Cerebellar cortex (tissue), 1 donor: ENCODE measurements around the gene RASL12.
"Not testable (repeated sequence)": the region's sequence is repeated elsewhere in the genome, so short reads cannot be mapped to it uniquely, and the experiment has no call there.

Experiments
- DNase-seq: peaks from one replicate; pipeline ENCODE4 v3.0.0-alpha.2; 2015; ENCODE audit warnings: low spot score

Gene RASL12, protein sequence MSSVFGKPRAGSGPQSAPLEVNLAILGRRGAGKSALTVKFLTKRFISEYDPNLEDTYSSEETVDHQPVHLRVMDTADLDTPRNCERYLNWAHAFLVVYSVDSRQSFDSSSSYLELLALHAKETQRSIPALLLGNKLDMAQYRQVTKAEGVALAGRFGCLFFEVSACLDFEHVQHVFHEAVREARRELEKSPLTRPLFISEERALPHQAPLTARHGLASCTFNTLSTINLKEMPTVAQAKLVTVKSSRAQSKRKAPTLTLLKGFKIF

DNA sequence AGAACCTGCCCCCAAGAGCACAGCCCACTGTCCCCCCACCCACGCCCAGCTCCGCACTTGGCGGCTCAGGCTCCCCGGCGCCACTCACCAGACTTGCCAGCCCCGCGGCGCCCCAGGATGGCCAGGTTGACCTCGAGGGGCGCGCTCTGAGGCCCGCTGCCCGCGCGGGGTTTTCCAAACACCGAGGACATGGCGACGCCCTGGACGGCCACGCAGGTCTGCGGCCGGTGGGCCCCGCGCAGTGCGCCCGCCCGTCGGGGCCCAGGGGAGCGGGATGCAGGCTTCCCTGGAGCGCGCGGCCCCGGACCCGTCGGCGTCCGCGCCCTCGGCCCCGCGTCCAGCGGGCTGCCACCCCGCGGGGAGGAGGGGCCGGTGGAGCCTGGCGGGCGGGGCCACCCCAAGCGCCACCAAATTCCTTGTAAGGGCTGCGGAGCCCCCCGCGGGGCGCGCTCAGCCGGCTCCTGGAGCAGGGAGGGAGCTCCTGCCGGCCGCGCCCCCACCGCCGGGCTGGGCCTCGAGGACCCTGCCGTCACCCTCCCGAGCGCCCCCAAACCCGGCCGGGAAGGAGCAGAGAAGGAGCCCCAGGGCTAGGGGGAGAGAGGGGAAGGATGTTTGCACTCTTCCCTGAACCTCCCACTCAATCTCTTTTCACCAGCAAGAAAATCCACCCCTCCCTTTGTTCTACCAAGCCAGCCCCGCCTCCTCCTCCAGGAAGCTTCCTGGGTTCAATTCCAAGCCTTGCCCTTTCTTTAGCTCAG, at the start of gene RASL12:
RASL12 (minus strand) TSS at position 347 of the 758 bp plus-strand sequence; CDS start at position 191, 156 bp downstream.
- no peak for DNase-seq

DNA sequence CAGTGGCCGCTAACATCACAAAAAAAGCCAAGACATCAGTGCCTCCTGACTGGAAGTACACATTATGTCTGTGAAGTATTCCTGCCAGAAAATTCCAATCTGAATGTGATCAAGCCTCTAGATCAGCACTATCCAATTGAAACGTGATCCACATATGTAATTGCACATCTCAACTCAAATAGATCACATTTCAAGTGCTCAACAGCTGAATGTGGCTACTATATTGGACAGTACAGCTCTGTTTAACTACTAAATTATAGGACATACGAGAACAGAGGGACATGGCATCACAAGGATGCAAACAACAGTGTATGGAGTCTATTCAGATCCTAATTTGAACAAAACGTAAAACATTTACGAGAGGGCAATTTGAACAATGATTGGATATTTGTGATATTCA, 47.8 kb upstream of the RASL12 start:
- no peak for DNase-seq

DNA sequence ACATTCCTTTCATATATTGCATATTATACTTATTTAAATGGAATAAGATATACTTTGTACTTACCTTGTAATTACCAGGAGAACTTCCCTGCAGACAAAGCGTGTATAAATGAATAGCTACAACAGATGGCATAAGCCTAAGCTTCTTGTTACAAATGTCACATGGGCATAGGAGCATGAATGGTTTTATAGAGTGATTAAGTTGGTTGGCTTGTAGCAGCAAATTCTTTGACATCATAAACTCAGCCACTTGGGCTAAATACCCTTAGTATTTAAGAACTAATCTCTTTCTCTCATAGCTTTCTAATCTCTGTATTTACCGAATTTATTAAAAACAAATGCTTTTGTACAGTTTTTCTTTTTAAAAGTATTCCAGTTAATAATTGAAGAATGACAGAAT, 47.3 kb upstream of the RASL12 start, which contains the start of gene UBAP1L:
UBAP1L (minus strand) TSS at position 115 of the 400 bp plus-strand sequence. CDS start 8,985 bp downstream, outside the sequence.
- DNase-seq, result peak; percentile 21

DNA sequence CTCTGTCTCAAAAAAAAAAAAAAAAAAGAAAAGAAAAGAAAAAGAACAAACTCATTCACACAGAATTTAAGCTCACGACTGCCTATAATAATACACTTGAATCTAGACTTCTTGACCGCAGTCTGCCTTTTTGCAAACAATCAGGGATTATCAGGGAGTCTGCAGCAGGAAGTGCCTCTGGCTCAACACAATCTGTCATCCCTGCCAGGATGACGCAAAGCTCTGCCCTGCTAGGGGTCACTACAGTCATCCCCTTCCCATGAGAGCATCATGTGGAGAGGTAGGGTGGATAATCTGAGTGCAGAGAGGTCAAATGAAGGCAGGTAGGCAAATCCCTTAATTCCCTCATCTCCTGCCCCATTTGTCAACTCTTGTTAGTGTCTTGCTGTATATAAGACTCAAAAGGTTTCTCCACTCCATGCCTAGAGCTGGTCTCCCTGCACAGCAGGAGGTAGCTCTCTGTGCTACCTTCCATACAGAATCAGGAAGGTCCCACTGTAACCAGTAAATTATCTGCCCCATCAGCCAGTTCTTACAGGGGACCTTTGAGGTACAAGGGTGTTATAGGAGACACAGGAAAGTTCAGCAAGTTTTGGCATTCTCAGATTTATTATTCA, 43.0 kb upstream of the RASL12 start:
- no peak for DNase-seq

DNA sequence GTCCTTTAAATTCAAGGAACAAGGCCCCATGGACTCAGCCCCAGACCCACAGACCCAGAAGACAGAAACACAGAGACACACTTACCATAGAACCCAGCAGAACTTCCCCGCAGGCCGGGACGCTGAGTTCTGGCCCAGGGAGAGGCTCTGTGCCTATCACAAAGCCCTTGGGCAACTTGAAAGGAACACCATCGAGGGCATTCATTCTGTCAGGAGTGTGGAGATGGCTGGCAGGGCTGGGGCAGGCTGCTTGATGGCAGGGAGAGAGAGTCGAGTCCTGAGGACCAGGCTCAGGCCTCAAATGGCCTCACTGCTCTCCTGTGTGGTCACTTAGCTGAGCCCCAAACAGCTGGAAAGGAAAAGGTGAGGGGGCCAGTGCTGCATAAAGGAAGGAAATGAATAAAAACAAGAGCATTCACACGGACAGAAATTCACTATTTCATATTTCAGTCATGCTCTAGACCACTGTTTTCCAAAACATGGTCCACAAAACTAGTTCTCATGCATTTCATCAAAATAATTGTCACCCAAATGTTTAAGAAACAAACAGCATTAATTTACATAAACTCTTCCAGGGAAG, 38.3 kb upstream of the RASL12 start:
- DNase-seq, result no peak

DNA sequence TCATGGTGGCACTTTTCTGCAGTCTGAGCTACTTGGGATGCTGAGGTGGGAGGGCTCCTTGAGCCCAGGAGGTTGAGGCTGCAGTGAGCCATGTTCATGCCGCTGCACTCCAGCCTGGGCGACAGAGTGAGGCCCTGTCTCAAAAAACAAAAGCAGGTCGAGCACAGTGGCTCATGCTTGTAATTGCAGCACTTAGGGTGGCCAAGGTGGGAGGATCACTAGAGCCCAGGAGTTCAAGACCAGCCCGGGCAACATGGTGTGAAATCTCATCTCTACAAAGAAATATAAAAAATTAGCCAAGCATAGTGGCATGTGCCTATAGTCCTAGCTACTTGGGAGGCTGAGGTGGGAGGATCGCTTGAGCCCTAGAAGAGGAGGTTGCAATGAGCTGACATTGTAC, 37.2 kb upstream of the RASL12 start:
- DNase-seq, result no peak

DNA sequence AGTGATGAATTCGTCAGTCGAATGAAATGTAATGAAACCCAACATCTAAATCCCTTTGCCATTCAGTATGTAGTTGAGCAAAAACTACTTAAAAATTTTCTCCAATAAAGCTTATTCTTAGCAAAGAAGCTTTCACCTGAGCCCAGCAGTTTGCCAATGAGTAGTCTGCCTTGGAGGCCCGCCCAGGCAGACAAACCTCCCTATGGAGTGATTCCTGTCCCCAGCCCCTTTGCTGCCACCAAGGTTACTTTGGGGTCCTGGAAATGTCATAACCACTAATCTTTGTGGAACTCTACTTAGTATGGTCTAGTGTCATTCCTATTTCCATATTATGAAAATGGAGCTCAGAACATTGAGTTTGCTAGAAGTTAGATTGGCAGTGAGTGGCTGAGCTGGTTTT, 35.1 kb upstream of the RASL12 start:
- DNase-seq, result no peak

DNA sequence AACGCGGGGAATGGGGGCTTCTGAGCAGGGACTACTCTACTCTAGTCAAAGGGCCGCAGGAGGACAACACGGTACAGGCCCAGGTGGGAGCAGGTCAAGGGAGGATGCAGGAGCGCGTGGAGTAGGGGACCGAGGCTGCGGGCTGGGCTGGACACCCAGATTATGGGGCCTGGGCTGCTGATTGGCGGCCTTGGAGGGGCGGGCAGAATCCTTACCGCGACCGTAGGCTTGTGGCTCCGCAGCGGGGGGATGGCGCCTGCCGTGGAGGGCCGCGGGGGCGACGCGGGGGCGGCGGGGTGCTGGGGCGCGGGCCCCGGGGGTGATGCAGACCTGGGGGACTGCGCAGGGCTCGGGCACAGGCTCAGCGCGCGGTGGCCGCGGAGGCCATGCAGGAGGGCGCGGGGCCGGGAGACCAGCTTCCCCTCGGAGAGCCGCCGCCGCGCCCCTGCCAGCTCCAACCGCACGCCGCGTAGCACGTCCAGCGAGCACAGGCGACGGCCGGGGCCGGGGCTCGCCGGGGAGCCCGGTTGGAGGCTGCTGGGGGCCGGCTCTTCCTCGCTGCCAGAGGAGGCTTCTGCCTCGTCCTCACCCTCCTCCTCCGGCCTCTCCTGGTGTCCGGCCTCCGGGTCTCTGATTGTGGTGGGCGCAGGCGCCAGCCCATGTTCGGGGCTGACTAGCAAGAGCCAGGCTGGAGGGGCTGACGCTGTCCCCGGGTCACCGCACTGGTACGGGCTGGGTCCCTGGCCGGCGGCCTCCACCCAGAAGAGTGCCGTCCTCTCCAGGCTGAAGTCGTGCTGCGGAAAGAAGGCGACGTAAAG, 34.3 kb upstream of the RASL12 start:
- DNase-seq, result no peak

DNA sequence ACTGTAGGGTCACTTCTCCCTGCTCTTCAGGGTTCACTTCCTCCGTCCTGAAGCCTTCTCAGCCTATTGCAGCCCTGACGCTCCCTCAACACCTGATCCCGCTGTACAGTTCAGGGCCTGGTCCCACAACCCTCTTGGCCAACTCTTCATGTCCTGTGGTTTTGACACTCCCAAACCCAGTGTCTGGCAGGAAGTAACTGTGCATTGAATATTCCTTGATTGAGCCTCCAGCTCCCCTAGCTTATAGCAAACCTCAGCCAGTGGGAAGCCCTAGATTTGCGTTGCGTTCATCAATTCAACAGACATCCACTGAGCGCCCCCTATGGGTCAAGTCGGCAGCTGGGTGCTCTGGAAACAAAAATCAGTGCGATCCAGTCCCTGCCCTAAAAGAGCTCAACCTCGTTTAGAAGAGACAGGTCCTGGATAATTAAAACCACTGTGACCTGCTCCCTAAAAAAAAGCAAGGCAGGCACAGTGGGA, 33.7 kb upstream of the RASL12 start:
- DNase-seq, result peak; percentile 76

DNA sequence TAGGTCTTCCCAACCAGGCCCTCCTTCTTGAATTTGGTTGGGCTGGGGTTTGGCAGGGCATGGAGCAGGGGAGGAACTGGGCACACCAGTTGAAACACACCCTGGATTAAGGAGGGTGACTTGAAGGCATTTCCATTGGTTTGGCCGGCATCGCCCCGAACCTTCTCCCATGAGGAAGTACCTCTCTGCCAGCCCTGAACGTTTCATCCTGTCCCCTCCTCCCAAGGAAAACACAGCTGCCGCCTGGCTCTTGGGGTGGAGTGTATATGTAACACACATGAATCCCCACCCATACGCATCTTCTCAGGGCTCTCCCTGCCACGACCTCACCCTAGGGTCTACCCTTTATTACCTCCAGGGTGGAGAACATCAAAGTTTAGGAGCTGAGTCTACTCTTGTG, 32.7 kb upstream of the RASL12 start:
- DNase-seq, result no peak

DNA sequence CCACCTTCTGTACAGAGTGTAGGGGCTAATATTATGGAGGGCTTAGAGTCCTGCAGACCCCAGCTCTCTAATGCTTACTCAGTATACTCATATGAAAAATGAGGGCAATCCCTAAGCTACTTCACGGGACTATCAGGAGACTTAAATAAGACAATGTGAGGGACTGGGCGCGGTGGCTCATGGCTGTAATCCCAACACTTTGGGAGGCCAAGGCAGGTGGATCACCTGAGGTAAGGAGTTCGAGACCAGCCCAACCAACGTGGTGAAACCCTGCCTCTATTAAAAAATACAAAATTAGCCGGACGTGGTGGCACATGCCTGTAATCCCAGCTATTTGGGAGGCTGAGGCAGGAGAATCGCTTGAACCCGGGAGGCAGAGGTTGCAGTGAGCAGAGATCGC, 32.0 kb upstream of the RASL12 start:
- not testable (repeated sequence) for DNase-seq

DNA sequence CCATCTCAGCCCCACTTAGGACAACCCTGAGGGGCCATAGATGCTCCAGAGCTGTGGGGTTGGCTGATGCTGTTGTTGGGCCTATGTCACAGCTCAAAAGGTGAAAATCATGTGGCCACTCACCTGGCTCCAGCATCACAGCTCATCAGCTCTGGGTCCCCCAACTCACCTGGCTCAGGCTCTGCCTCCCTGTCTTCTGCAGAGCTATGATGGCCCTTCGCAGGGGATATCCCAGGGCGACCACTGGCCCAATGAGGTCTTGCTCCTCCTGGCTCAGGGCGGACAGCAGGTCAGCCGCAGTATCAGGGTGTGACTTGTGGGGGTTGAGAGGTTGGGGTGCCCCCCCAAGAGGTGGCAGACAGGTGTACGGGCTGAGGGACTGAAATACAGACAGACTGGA, 31.5 kb upstream of the RASL12 start:
- DNase-seq, result no peak

DNA sequence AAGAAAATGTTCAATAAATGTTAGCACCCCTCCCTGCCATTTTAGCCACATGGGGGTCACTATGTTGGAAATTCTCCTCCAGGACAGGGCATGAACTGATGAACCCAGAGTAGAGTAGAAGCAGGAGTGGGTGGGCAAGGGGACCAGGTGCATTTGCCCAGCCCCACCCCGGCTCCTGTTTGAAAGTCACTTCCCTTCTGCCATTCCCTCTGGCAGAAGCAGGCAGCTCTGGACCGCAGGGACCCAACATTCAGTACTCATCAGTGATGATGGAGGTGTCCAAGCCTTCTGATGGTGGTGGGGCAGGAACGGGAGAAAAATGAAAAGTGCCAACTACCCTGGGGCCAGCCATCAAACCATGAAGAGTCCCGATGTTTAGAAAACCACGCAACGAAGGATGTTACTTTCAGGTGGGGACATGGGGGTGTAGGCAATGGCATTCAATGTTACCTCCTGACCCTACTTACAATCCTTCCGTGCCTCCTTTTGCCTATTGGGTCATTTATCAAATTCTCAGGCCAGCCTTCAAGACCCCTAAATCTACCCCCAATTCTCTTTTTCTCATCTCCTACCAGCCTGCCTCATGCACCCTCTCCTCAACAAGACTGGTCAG, 30.0 kb upstream of the RASL12 start:
- DNase-seq, result no peak

DNA sequence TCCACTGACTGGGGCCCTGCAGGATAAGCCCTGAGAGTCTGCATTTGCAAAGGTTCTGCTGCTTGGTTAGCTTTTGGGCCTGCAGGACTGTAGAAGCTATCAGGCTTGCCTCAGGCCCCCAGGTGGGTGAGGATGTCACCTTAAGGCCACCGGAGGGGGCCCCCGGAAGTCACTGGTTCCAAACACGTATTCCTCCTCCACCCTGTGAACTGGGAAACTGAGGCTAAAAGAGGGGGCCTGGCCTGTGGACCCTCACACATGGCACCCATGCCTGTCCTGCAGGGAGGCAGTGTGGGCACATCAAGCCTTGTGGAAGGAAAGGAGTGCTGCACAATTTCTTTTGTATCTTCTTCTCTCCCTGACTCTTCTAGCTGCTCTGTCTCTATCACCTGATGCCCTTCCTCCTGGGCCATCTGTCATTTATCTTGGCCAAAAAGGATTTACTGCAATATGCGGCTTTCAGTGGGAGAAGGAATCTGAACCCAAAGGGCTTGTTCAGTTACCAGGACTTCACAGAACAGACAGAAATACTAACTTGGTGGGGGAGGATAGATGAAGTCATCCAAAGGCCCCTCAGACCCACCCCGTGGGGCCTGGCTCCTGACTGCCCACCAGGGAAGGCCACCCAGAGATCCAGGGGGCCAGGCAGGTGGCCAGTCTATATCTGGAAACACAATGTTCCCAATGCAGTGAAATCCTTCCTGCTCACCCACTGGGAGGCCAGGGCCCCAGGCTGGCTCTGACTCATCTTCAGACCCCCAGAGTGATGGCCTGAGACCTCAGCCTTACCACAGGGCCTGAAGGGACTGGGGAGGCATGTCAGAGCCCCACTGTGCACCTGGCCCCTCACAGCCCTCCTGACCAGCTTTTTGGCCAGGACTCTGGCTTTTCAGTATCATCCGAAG, 28.9 kb upstream of the RASL12 start:
- DNase-seq, result peak; percentile 90

DNA sequence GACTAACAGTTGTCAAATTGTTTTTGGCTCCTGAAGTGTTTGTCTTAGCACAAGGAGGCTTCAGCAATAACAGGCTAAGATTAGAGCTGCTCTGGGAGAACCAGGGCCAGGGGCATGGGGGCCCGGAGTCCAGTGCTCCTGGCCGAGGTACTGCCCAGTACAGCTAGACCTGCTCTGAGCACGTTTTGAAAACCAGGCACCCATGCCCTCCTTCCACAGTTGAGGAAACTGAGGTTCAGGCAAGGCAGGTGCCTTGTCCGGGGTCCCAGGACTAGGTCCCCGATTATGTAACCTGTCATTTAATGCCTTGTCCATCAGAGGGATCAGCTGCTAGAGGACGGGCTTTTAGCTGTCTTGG, 27.9 kb upstream of the RASL12 start:
- DNase-seq, result no peak

DNA sequence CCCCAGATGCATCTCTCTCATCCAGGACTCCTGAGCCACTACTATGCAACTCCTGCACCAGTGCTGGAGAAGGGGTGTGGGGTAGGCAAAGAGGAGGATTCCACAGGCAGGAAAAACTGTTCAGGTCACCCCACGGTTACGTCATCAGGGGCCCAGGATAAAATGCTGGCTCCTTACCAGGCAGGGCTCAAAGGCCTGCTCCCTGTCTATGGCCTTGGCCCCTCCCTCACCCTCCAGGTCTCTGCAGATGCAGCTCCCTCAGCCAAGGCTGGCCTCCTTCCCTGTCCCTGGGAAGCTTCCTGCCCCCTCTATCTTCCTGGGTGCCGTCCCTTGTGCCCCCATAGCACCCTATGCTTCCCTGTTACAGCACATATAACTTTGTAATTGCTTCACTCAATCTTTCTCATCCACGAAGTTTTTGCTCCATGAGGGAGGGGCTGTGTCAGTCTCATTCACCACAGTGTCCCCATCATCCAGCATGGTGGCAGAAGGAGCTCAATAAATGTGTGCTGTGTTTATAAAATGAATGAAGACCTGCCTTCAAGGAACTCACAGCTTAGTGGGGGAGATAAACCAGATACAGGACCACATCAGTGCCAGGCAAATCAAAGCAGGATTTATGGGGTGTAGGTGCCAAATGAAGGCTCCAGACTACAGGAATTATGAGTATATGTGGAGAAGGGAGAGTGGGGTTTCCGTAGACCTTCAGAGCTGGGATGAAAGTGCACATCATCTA, 27.4 kb upstream of the RASL12 start:
- DNase-seq, result no peak

DNA sequence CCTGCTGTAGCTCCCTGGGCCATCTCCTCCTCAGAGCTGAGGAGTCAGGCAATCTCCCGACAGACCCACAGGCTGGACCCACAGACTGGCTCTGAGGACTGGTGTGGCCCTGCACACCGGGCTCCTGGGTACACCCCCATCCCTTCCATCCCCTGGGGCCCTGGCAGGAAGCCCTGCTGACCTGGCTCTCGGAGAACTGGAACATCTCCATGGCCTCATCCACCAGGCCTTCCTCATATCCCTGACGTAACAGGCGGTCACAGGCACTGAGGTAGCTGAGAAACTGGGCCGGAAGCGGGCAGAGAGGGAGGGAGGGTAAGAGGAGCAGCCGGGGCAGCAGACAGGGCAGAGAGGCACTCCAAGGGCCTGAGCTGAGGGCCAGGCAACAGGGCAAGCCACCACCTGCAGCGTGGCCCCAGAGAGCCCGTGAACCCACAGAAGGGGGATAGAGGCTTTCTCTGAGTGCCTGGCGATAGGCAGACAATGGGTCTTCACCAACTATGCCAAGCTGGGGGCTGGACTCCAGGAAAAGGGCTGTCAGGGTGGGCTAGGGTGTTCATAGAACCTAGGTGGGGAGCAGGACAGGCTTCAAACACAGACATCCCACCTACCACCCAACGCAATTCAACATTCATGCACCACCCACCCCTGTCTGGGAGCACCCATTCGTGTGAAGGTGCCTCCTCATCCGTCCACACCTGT, 26.7 kb upstream of the RASL12 start:
- no peak for DNase-seq

DNA sequence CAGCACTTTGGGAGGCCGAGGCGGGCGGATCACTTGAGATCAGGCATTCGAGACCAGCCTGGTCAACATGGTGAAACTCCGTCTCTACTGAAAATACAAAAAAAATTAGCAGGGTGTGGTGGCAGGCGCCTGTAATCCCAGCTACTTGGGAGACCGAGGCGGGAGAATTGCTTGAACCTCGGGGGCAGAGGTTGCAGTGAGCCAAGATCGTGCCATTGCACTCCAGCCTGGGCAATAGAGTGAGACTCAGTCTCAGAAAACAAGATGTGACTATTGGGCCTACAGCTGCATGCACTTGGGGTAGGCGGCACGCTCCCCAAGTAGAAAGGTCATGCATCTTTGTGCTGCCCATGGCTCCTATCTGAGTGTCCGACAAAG, 26.0 kb upstream of the RASL12 start:
- not testable (repeated sequence) for DNase-seq
